Stomach (tissue), 9 donors: ENCODE results near the gene CDH22. TPM values are rescaled to one million over a fixed set of nuclear protein-coding genes. Genes with fewer than 3 reads are reported as not detected.

Source experiments
- DNase-seq, 2 donors: peaks; one replicate each; pipeline versions ENCODE4 v3.0.0 to v3.0.0-alpha.2; 2013 to 2019
- H3K27ac ChIP-seq, 5 donors: fragments of 200-600 bp in 4 of 5; sonication (generic) in 4 of 5; one replicate each; pipeline ENCODE4 v1.5.1; 2013 to 2019; ENCODE audit warnings: mild to moderate bottlenecking in 1 of 5, moderate library complexity in 1 of 5
- H3K27me3 ChIP-seq, 3 donors: fragments of 200-600 bp; sonication (generic); one replicate each; pipeline ENCODE4 v1.5.1; 2017 to 2019; ENCODE audit warnings: mixed run types in 1 of 3
- H3K36me3 ChIP-seq, 4 donors: fragments of 200-600 bp; sonication (generic); 1 replicate in 3 of 4; 2 replicates in 1 of 4; pipeline ENCODE4 v1.5.1; 2016 to 2019
- H3K4me1 ChIP-seq, 4 donors: fragments of 200-600 bp; sonication (generic); one replicate each; pipeline ENCODE4 v1.5.1; 2016 to 2019
- H3K4me3 ChIP-seq, 4 donors: fragments of 200-600 bp; sonication (generic) in 3 of 4; one replicate each; pipeline ENCODE4 v1.5.1; 2016 to 2019; ENCODE audit warnings: mild to moderate bottlenecking in 1 of 4
- H3K9me3 ChIP-seq, 4 donors: fragments of 200-600 bp; sonication (generic); one replicate each; pipeline ENCODE4 v1.5.1; 2016 to 2019
- CTCF ChIP-seq, 7 experiments: fragments of 450-650 bp in 4 of 7; fragments of 200-600 bp in 3 of 7; sonication (generic) in 3 of 7; IDR thresholded peaks; one replicate each; pipeline ENCODE4 v1.5.1; 2016 to 2019; ENCODE audit warnings: antibody characterized with exemption in 7 of 7, control low read depth in 2 of 7, mild to moderate bottlenecking in 1 of 7
- EP300 ChIP-seq: sonication (generic); formaldehyde crosslinking; IDR thresholded peaks from one replicate; pipeline ENCODE4 v1.6.1; 2017; ENCODE audit warnings: antibody characterized with exemption
- POLR2A ChIP-seq, 4 donors: fragments of 450-650 bp; IDR thresholded peaks; one replicate each; pipeline ENCODE4 v1.6.1; 2016; ENCODE audit warnings: antibody characterized with exemption in 4 of 4, control low read depth in 2 of 4, mild to moderate bottlenecking in 1 of 4, moderate library complexity in 1 of 4
- POLR2AphosphoS5 ChIP-seq, 3 donors: sonication (generic); formaldehyde crosslinking; IDR thresholded peaks; one replicate each; pipeline ENCODE4 v1.6.1; 2016; ENCODE audit warnings: antibody characterized with exemption in 3 of 3
- WGBS, 5 donors: extraction: QIAGEN DNeasy Blood & Tissue Kit in 3 of 5; methylation state at CpG; one replicate each; pipeline versions ENCODE4 v1.1.5 to v1.1.7; 2013 to 2018; 5-methylcytosine and 5-hydroxymethylcytosine counted together
- intact Hi-C: fragments of 100-400 bp; cut with DNase I; formaldehyde crosslinking; loops from one replicate; pipeline ENCODE4 v1.15.1; 2023; ENCODE audit warnings: low total_unique reads
- polyA plus RNA-seq, 3 donors: library from polyadenylated mRNA; stranded (reverse); fragments of 200-250 nt; gene quantifications; one replicate each; pipeline ENCODE4 v1.2.3, GENCODE V29; 2013
- total RNA-seq, 5 donors: library from RNA; depleted of rRNA; stranded (reverse); fragments of >200 nt; gene quantifications; one replicate each; pipeline versions ENCODE4 v1.1.0 to v1.2.3, GENCODE V29; 2014 to 2016
- donor health status: healthy with polysubstance abuse.
- donor health status: Bipolar disorder and iron deficiency.
- donor health status: healthy.

The CDH22 gene
- total and polyA plus RNA-seq, 8 donors = 0.18 to 0.60 (median 0.19) TPM; not detected in 5

DNA sequence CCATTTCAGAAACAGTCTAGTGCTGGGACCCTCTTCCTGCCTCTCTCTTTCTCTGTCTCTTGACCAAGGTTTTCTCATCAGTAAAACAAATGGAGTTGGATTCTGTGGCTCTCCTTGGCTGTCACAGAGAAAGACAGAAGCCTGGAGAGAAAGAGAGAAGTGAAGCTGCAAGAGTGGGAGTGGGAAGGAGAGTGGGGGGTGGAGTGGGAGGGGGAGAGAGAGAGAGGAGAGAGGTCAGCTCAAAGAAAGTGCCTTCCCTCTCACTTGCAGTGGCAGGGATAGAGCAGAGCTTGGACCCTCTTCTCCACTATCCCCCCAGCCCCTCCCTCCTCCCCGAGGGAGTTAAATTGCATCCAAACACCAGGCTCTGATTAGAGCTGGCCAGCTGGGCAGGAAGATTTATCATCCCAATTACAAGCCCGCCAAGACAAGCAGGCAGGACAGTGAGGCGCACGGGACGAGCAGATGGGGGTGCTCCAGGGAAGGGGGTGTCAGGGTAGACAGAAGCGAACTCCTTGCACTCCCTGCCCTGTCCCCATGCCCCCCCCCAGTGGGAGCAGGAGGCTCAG is 115.8 kb downstream of the CDH22 start:
- no peaks in the 10 kb centered on the region for H3K36me3 ChIP-seq
- WGBS, 5 donors = 4 to 11% (median 10%) methylated on average over 6 of the region's 6 CpGs
- no peak for TF ChIP-seq EP300
- no peak for TF ChIP-seq CTCF (IDR thresholded peaks at IDR 0.05)
- no peak for TF ChIP-seq POLR2A (IDR thresholded peaks at IDR 0.05)
- no peak for TF ChIP-seq POLR2AphosphoS5 (IDR thresholded peaks at IDR 0.05)
- H3K27ac ChIP-seq = no peak overlapping the region
- peak in 1 of 2 donors; percentile 66 for DNase-seq
- peaks cover 0 to 5% (median 0%) of the 10 kb centered on the region in 4 donors for H3K9me3 ChIP-seq
- peaks cover 0 to 91% (median 17%) of the 10 kb centered on the region in 3 donors for H3K27me3 ChIP-seq
- no peak overlapping the region for H3K4me3 ChIP-seq
- no peaks in the 10 kb centered on the region for H3K4me1 ChIP-seq
- intact Hi-C loops = no loop called here

DNA sequence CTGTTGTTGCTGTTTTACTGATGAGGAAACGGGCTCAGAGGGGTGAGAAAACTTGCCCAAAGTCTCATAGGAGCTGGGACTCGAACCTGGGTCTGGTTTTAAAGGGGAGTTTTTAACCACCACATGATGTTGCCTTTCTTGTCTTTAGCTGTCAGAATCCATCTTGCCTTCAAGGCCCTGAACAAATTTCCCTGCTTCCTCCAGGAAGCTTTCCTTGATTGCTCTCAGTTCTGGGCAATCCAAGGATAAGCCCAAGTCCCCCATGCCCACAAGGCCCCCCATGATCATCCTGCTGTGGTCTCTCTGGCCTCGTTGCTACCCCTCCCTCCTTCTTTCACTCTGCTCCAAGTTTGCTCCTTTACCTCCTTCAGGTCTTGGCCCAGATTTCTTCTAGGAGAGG is 116.7 kb downstream of the CDH22 start:
- Histone ChIP-seq H3K9me3 (peaks cover 0 to 5% (median 0%) of the 10 kb centered on the region in 4 donors), H3K4me3 (no peak overlapping the region), H3K27ac (no peak overlapping the region), H3K4me1 (no peaks in the 10 kb centered on the region), H3K36me3 (no peaks in the 10 kb centered on the region), H3K27me3 (peaks cover 0 to 91% (median 13%) of the 10 kb centered on the region in 3 donors)
- intact Hi-C loops = no loop called here
- DNase-seq = no peak
- no peak for TF ChIP-seq POLR2AphosphoS5 (IDR thresholded peaks at IDR 0.05)
- no peak for TF ChIP-seq EP300
- no peak for TF ChIP-seq POLR2A (IDR thresholded peaks at IDR 0.05)
- no peak for TF ChIP-seq CTCF (IDR thresholded peaks at IDR 0.05)
- 31 to 57% (median 41%) methylated on average over 3 of the region's 3 CpGs for whole genome bisulfite sequencing, 5 donors

DNA sequence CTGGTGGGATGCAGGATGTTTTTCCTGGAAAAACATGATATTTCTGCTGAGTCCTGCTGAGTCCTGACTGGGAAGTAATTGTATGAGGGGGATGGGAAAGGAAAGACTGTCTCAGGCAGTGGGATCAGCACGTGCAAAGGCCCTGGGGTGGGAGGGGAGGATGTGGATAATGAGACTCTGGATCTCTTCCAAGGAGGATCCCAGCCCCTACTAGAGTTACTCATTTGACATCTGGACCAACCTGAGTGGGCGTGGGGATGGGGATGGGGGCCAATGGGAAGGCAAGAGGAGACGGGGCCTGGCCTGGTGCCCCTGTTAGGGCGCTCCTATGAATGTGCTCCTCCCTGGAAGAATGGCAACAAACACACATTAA is 117.1 kb downstream of the CDH22 start:
- DNase-seq = no peak
- no peak overlapping the region for H3K4me3 ChIP-seq
- WGBS, 5 donors = 60 to 74% (median 74%) methylated on average over 4 of the region's 4 CpGs
- TF ChIP-seq POLR2AphosphoS5 (IDR thresholded peaks at IDR 0.05) (no peak), EP300 (no peak), CTCF (IDR thresholded peaks at IDR 0.05) (no peak), POLR2A (IDR thresholded peaks at IDR 0.05) (no peak)
- H3K9me3 ChIP-seq = peaks cover 0 to 5% (median 0%) of the 10 kb centered on the region in 4 donors
- H3K36me3 ChIP-seq = no peaks in the 10 kb centered on the region
- intact Hi-C loops = no loop called here
- no peak overlapping the region for H3K27ac ChIP-seq
- no peaks in the 10 kb centered on the region for H3K4me1 ChIP-seq
- H3K27me3 ChIP-seq = peaks cover 0 to 91% (median 9%) of the 10 kb centered on the region in 3 donors

GRCh38 chr20:46190478-46191167 is 117.7 kb downstream of the CDH22 start:
- no peak for DNase-seq
- Histone ChIP-seq H3K4me3 (no peak overlapping the region), H3K36me3 (no peaks in the 10 kb centered on the region), H3K27ac (no peak overlapping the region), H3K9me3 (peaks cover 0 to 5% (median 0%) of the 10 kb centered on the region in 4 donors), H3K27me3 (peaks cover 0 to 91% (median 4%) of the 10 kb centered on the region in 3 donors), H3K4me1 (no peaks in the 10 kb centered on the region)
- intact Hi-C loops = no loop called here
- WGBS, 5 donors = 66 to 72% (median 68%) methylated on average over 9 of the region's 9 CpGs
- TF ChIP-seq POLR2AphosphoS5 (IDR thresholded peaks at IDR 0.05) (no peak), CTCF (IDR thresholded peaks at IDR 0.05) (no peak), EP300 (no peak), POLR2A (IDR thresholded peaks at IDR 0.05) (no peak)
